Thyroid gland (tissue), 4 donors: ENCODE measurements around the gene VSIG2. TPM values are rescaled to one million over a fixed set of nuclear protein-coding genes. Genes with fewer than 3 reads are reported as not detected.
A peak's percentile ranks its signal among the peaks of the same experiment; 100 is the strongest.

Experiments
- DNase-seq, 2 donors: peaks; one replicate each; pipeline ENCODE4 v3.0.0-alpha.2; 2019
- H3K27ac ChIP-seq, 3 donors: fragments of 200-600 bp; sonication (generic); 1 replicate in 2 of 3; 2 replicates in 1 of 3; pipeline ENCODE4 v1.5.1; 2016 to 2019; ENCODE audit warnings: mild to moderate bottlenecking in 1 of 3, moderate library complexity in 1 of 3
- H3K27me3 ChIP-seq: fragments of 200-600 bp; sonication (generic); one replicate; pipeline ENCODE4 v1.5.1; 2019
- H3K36me3 ChIP-seq, 2 donors: fragments of 200-600 bp; sonication (generic); one replicate each; pipeline ENCODE4 v1.5.1; 2016 to 2019
- H3K4me1 ChIP-seq, 2 donors: fragments of 200-600 bp; sonication (generic); one replicate each; pipeline ENCODE4 v1.5.1; 2017 to 2019
- H3K4me3 ChIP-seq, 3 donors: fragments of 200-600 bp; sonication (generic); replicated peaks in 1 of 3; 1 replicate in 2 of 3; 2 replicates in 1 of 3; pipeline ENCODE4 v1.5.1; 2016; ENCODE audit warnings: mild to moderate bottlenecking in 1 of 3
- H3K9me3 ChIP-seq: fragments of 200-600 bp; sonication (generic); one replicate; pipeline ENCODE4 v1.5.1; 2017
- POLR2A ChIP-seq, 2 donors: fragments of 450-650 bp; IDR thresholded peaks; one replicate each; pipeline ENCODE4 v1.6.1; 2017; ENCODE audit warnings: antibody characterized with exemption in 2 of 2, mild to moderate bottlenecking in 2 of 2, moderate library complexity in 1 of 2
- WGBS, 2 donors: methylation state at CpG; one replicate each; pipeline ENCODE4 v1.1.5; 2017; 5-methylcytosine and 5-hydroxymethylcytosine counted together
- intact Hi-C: fragments of 100-400 bp; cut with DNase I; formaldehyde crosslinking; loops from one replicate; pipeline ENCODE4 v1.15.1; 2023
- total RNA-seq, 4 donors: library from RNA; depleted of rRNA; stranded (reverse); fragments of >200 nt; gene quantifications; one replicate each; pipeline ENCODE4 v1.2.3, GENCODE V29; 2016
- TF ChIP-seq, protein P1 (sequence below), 6 experiments: fragments of 200-600 bp in 3 of 6; fragments of 450-650 bp in 3 of 6; sonication (generic) in 3 of 6; IDR thresholded peaks; one replicate each; pipeline ENCODE4 v1.5.1; 2016 to 2019; ENCODE audit warnings: antibody characterized with exemption in 6 of 6, mild to moderate bottlenecking in 2 of 6, inconsistent platforms in 1 of 6, moderate library complexity in 1 of 6

Gene VSIG2
- total RNA-seq, 4 donors from 2014 or later = 23.7 to 54.5 (median 28.8) TPM

DNA sequence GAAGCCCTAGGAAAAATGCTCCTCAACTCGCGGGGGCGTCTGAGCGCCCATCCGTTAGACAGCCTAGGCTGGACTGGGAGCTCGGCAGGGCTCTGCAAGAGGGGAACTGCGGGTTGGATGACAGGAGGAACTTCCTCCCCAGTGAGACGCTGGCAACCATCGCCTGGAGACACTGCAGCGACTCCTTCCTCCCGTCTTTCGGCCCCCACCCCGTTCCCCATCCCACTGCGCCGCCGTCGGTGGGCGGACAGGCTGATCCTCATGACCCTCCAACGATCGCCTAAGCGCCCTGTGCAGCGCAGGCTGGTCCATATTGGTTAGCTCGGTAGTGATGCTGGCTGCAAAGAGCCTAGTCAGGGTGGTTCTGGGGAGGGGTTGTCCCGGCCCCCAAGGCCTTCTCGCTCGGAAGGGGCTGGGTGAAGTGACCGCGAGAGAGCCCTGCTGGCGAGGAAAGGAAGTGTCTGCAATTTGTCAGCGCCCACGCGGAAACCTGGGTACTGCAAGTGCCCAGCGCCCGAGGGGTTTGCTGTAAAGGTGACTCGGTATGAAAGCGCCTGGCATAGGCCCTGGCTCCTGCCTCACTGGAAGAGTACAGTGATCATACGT is 11.7 kb downstream of the VSIG2 start:
- intact Hi-C loops = loop anchor here (5.0 to 10.0 kb wide), 2 partner anchors 54 to 68 kb away; partner anchors contain the start of genes SIAE and SPA17

DNA sequence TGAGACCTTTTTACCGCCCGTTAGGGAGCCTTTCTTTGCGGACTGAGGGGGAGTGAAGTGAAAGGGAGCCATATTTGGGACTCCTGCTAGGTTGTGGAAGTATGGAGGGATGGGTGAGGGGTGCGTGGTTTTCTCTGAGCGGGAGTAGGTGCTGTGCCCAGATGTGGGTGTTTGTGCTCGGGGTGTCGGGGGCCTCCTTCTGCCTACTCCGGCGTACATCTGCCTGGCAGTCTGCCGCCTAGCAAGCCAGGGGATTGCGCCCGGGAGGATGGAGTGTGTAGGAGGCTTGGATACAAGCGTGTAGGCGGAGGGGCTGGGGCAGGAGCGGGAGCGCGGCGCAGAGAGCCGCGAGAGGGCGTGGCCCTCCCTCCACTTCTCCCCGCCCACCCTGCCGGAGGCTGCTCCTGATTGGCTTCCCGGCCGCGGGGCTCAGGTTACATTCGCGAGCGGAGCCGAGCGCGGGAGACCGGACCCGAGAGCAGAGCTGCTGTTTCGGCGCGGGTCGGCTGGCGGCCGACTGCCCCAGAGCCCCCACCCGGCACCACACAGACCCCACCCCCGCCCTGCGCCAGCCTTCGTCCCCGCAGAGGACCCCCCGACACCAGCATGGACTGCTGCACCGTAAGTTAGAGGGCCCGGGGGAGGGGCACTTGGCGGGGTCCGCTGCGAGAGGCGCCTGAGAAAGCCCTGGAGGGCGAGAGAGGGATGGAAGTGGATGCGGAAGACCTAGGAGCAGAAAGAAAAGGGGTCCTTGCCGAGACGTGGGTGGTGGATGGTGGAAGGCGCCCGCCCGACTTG is 12.4 kb downstream of the VSIG2 start, which contains the start of gene NRGN:
TSS of gene NRGN (plus strand) at position 464 of the 798 bp plus-strand sequence. CDS start at position 607, 143 bp downstream.
- DNase-seq = peak; percentile 94 to 95
- Histone ChIP-seq H3K4me1 (peaks cover 9 to 22% of the 10 kb centered on the region in 2 donors), H3K27me3 (no peaks in the 10 kb centered on the region), H3K4me3 (peak within 1 kb of the TSS; percentile 5 to 49 (median 35)), H3K9me3 (no peaks in the 10 kb centered on the region), H3K27ac (no peak within 1 kb of the TSS), H3K36me3 (no peaks in the 10 kb centered on the region)
- 2 to 5% methylated on average over 26 to 40 of the region's 59 CpGs for WGBS, 2 donors
- intact Hi-C loops = loop anchor here (5.0 to 10.0 kb wide), 2 partner anchors 55 to 67 kb away; partner anchors contain the start of genes SIAE and SPA17
- peak in 1 of 2 donors; percentile 50 for TF ChIP-seq POLR2A (IDR thresholded peaks at IDR 0.05)
- TF ChIP-seq, protein P1, sequence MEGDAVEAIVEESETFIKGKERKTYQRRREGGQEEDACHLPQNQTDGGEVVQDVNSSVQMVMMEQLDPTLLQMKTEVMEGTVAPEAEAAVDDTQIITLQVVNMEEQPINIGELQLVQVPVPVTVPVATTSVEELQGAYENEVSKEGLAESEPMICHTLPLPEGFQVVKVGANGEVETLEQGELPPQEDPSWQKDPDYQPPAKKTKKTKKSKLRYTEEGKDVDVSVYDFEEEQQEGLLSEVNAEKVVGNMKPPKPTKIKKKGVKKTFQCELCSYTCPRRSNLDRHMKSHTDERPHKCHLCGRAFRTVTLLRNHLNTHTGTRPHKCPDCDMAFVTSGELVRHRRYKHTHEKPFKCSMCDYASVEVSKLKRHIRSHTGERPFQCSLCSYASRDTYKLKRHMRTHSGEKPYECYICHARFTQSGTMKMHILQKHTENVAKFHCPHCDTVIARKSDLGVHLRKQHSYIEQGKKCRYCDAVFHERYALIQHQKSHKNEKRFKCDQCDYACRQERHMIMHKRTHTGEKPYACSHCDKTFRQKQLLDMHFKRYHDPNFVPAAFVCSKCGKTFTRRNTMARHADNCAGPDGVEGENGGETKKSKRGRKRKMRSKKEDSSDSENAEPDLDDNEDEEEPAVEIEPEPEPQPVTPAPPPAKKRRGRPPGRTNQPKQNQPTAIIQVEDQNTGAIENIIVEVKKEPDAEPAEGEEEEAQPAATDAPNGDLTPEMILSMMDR (IDR thresholded peaks at IDR 0.05) = no peak

More for the DNA sequence above, 11.7 kb downstream of the VSIG2 start:
- H3K27ac ChIP-seq = no peak overlapping the region
- peak; percentile 47 to 60 for DNase-seq
- no peaks in the 10 kb centered on the region for H3K27me3 ChIP-seq
- no peaks in the 10 kb centered on the region for H3K36me3 ChIP-seq
- no peaks in the 10 kb centered on the region for H3K9me3 ChIP-seq
- peaks cover 9 to 25% of the 10 kb centered on the region in 2 donors for H3K4me1 ChIP-seq
- TF ChIP-seq POLR2A (IDR thresholded peaks at IDR 0.05) = no peak
- TF ChIP-seq, protein P1 (IDR thresholded peaks at IDR 0.05) = peak; percentile 18 to 57 (median 44)
- H3K4me3 ChIP-seq = peak overlapping the region in 2 of 3 donors; percentile 35 to 49
- WGBS, 2 donors = 5 to 9% methylated on average over 17 to 29 of the region's 37 CpGs

DNA sequence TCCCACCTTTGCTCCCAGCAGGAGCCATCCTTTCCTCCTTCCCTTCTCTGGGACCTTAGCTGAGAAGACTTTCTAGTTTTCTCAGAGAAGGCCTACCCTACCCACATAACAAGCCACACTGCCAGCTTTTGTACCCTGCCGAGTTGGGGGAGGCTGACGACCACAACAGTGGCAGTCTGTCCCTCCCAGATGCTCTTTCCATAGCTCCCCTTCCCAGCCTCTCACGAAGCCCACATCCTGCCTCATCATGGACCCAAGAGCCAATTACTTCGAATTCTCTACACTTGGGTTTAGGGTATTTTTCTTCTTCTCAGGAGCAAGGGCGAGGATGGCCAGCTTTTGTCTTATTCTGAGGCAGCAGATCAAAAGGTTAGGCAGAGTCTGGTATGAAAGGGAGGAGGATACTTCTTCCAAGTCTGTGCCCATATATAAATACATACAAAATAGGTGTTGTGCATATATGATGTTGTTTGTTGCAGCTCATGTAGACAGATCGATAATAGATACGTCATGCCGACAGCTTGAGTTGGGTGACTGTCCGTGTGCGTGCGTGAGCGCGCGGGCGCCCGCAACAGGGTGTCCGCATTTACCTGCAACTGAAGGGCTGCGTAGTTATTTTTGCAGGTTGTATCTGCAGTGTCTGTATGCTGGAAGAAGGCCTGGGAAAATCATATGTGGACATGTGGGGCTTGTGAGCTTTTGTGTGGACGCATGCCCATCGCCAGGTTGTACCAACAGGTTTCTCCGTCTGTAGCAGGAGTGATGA is 13.2 kb downstream of the VSIG2 start:
- no peaks in the 10 kb centered on the region for H3K9me3 ChIP-seq
- TF ChIP-seq, protein P1 (IDR thresholded peaks at IDR 0.05) = no peak
- no peak for TF ChIP-seq POLR2A (IDR thresholded peaks at IDR 0.05)
- no peak overlapping the region for H3K27ac ChIP-seq
- no peak for DNase-seq
- intact Hi-C loops = no loop called here
- peaks cover 9 to 19% of the 10 kb centered on the region in 2 donors for H3K4me1 ChIP-seq
- 74 to 76% methylated on average over 21 of the region's 21 CpGs for WGBS, 2 donors
- H3K4me3 ChIP-seq = no peak overlapping the region
- no peaks in the 10 kb centered on the region for H3K27me3 ChIP-seq
- H3K36me3 ChIP-seq = no peaks in the 10 kb centered on the region

DNA sequence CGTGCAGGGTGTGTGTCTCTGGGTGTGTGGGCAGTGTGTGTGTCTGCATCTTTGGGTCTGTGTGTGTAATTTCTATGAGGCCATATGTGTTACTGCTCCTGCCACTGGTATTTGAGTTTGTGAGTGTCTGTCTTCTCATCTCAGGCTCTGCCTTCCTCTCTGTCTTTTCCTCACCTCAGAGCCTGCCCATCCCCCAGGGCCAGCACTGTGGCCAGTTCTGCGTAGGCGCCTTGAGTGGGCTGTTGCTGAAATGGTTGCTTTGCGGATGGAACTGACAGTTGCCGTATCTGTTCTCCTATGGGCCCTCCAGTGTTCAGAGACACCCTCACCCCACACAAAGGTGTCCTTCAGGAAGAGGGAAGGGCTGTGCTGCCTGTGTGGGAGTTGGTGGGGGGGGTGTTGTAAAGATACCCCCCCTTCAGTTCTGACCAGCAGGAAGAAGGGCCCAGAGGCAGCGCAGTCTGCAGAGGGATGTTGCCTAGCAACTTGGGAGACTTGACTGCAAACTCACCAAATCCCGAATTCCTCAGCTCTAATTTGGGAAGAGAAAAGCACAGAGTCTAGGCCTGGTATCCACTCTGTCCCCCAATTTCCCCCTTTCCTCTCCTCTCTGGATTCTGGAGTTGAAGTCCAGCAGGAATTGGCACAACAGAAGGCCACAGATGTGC is 14.3 kb downstream of the VSIG2 start:
- intact Hi-C loops = no loop called here
- Histone ChIP-seq H3K9me3 (no peaks in the 10 kb centered on the region), H3K27me3 (no peaks in the 10 kb centered on the region)

More for the DNA sequence above, 14.3 kb downstream of the VSIG2 start:
- Histone ChIP-seq H3K27ac (no peak overlapping the region), H3K4me3 (no peak overlapping the region), H3K36me3 (no peaks in the 10 kb centered on the region), H3K4me1 (peaks cover 9 to 14% of the 10 kb centered on the region in 2 donors)
- 92 to 93% methylated on average over 4 to 7 of the region's 7 CpGs for WGBS, 2 donors
- no peak for DNase-seq
- no peak for TF ChIP-seq POLR2A (IDR thresholded peaks at IDR 0.05)
- TF ChIP-seq, protein P1 (IDR thresholded peaks at IDR 0.05) = no peak
